ENCODE measurements around the gene PPP1R1B.
A peak's percentile ranks its signal among the peaks of the same experiment; 100 is the strongest.

The PPP1R1B gene

DNA sequence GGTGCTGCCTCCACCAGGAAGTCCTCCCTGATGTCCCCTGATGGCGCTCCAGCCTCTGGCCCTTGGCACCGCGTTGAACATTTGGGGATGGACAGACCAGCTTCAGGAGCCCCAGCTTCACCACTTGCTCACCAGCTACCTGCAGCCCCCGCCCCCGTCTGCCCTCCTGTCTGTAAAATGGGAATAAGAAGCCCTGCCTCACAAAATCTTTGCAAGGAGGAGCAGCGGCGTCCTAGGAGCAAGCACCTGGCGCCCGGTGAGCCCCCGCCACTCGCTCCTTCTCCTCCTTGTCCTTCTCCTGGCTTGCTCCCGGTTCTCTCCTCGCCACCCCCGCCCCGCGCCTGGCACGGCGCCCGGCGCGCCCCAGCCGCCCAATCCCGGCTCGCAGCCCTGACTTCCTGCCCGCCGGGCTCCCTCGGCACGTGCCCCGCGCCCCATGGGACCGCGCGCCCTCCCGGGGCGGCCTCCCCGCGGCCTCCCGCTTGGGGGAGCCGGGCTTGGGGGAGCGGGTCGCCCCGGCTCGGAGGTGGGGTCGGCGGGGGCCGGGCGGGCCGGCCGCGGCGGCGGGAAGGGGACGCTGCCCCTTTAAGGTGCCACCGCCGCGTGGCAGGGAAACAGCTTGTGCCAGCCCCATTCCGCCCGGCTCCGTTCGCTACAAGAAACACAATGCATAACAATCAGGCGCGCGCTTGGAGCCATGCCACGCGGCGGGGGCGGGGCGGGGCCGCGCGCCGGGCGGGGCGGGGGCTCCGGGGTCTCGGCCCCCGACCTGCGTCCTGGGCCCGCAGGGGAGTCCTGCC, 9.1 kb upstream of the PPP1R1B start:
- DNase-seq, result peak; percentile 43 to 60

DNA sequence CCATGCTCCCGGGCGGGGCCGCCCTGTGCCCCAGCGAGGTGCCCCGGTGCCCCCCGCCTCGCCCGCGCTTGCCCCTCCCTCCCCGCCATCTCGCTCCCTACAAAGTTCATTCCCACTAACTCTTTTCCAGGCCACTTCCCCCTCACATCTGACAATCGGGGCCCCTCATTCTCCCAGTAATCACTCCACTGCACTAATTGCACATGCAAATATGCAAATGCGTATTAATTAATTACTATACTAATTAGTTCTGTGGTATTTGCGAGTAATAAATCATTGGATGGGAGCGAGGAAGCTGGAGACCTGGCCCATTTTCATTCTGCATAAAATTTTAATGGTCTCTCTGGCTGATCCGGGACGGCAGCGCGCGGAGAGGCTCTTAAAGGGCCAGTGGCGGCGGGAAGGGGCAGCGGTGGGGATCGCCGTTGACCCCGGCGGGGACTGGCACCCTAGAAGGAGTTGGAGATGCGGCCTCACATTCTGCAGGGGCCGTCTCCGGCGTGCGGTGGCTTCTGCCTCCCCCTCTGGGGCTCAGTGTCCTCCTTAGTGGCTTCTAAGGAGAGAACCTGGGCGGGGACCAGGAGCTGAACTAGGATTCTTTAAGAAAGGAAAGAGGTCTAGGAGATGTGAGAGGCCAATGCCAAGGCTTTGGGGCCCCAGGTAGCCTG, 8.4 kb upstream of the PPP1R1B start:
- DNase-seq, result no peak

DNA sequence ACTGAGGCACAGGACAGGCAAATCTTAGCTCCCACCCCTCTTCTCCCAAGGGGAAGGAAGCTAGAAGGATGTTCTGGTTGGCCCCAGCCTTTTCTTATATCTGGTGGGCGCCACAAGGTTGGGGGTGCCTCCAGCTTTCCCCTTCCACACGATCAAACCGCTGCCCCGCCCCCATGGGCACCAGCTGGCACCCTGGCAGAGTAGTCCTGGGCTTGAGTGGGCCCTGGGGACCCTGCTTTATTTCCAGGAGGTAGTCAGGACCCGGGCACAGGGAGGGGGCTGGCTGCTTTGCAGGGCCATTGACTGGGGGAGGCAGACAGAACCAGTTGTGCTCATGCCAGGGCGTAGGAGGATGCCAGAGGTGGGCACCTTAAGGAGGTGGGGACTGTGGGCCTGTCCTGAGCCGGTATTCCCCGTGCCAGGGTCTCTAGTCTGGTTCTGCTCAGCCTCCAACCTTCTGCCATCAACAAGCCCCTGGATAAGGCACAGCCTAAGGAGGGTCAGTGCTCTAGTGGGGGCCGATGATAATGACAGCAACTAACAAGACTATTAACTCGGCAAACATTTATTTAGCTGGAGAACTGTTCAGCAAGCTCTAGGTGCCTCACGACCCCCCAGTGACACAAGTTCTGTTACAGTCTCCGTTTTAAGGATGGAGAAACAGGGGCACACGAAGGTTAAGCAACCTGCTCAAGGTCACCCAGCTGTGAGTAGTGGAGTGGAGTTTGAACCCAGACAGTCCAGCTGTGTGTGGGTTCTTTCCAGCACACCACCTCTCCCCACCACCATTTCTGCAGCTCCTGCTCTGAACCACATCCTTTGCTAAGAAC, 7.6 kb upstream of the PPP1R1B start:
- no peak for DNase-seq

DNA sequence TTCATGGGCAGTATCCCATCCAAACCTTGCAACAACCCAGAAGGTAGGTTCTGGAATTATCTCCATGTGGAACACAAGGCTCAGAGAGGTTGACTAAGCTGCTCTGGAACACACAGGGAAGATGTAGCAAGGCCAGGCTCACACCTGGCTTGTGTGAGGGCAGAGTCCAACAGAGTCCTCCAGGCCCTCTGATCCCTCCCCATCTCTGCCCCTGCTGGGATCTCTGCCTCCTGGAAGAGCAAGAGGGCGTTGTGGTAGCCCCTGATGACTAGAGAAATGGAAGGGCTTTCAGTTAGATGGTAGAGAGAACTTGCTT, 7.0 kb upstream of the PPP1R1B start:
- DNase-seq, result no peak

DNA sequence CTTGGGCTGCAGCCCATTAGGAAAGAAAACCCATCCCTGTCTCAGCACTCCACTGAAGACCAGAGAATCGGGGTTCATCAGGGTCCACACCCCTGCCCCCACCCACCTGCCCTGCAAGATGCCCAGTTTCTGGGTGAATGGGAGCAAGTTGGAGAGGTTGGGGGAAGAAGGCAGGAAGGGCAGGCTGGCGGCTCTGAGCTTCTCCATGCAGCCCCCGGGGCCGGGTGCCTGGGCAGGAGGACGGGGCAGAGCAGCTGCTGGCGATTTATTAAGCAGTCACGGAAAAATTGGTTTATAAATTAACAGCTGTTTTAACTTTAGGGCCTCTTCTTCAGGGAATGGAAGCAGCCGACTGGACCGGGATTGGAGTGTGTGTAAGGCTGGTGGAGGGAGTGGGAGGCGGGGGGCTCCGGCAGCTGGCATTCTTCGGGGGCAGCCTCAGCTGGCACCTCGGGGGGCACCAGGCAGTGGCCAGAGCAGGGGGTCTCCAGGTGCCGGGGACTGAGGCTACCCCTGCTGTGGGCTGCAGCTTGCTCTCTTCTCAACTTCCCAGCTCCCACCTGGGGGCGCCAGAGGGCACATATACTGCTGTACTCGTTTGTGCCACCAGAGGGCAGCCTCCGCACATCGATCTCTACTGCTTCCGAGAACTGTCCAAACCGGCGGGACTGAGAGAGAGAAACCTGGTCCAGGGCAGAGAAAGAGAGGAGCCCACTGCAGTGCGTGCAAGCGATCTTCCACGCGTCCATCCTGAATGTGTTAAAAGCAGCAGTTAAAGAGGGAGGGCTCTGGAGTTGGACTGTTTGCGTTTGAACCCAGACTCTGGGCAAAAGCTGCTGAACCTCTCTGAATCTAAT, 5.0 kb upstream of the PPP1R1B start:
- DNase-seq, result peak; percentile 80 to 81

DNA sequence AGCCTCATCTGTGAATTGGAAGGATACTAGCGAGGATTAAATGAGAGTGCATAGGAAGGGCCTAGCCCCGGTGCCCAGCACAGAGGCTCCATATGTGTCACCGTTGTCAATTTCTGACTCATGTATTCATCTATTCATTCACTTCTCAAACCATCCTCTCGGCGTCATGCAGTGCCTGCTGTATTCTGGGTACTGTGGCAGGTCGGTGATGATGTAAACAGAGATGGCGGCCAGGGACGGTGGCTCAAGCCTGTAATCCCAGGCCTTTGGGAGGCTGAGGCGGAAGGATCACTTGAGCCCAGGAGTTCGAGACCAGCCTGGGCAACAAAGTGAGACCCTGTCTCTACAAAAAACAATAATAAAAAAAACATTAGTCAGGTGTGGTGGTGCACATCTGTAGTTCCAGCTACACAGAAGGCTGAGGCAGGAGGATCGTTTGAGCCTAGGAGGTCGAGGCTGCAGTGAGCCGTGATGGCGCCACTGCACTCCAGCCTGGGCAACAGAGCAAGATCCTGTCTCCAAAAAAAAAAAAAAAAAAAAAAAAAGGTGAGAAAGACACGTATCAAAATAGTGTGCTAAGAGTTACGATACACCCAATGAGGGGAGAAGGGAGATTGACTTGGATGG, 4.3 kb upstream of the PPP1R1B start:
- peak in 1 of 2 experiments; percentile 19 for DNase-seq

DNA sequence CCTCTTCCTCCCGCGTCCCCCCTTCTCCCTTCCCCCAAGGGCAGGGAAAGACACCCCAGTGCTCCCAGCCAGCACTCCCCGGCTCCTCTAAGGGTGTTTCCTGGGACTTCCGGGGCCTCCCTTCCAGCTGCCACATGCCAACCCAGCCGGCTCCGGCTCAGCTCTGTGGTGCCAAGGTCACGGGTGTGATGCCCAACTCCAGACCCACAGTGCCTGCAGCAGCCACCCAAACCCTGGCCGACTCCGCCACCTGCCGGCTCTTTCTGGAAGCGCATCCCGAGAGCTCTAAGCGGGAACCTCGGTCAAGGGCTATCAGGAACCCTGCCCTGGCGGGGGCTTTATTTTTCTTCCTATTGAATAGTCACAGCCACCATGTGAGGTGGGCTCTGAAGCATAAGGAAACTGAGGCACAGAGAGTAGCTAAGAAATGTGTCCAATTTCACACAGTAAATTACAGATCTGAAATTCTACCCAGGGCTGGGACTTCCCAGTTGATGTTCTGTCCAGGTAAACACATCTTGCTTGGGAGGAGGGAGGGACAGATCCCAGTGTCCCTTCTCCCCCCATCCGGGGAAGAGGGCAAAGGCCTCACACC, 3.3 kb upstream of the PPP1R1B start:
- peak; percentile 76 to 87 for DNase-seq

GRCh38 chr17:39624313-39624712, 2.4 kb upstream of the PPP1R1B start:
- no peak for DNase-seq

DNA sequence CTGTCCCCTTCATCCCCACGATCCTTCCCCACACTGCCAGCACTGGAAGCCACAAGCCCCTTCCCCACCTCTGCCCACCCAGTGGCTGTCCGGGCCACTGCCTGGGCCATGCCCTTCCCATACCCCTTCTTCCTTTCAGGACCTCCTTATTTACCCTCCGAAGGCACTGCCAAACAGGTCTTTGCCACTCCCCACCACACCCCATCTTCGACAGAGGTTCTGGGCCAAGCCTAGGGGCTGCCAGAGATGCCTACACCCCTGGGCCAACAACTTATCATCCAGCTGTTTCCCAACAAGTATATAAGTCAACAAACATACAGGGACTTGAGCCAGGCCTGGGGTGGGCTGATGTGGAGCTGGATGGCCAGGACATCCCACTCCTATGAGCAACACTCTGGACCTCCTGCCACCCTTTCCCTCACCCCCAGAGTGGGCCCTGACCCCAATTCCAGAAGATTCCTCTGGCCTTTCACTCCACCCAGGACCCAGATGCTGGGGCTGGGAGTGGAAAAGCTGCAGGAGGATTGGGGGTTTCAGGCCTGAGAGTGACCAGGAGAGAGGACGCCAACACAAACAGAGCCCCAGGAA, 1.5 kb upstream of the PPP1R1B start:
- no peak for DNase-seq

DNA sequence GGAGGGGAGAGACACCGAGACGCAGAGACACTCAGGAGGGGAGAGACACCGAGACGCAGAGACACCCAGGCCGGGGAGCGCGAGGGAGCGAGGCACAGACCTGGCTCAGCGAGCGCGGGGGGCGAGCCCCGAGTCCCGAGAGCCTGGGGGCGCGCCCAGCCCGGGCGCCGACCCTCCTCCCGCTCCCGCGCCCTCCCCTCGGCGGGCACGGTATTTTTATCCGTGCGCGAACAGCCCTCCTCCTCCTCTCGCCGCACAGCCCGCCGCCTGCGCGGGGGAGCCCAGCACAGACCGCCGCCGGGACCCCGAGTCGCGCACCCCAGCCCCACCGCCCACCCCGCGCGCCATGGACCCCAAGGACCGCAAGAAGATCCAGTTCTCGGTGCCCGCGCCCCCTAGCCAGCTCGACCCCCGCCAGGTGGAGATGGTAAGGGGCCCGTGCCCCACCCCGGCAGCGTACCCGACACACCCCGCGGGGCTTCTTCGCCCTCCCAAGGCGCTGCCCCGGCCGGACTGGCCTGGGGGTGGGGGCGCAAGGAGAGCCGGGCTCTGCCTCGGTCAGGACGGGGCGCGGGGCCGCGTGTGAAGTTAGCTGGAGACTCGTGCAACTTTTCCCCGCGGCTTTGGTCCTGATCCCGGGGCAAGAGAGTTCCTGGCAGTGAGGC, 427 bp downstream of the PPP1R1B start:
- DNase-seq, result no peak

DNA sequence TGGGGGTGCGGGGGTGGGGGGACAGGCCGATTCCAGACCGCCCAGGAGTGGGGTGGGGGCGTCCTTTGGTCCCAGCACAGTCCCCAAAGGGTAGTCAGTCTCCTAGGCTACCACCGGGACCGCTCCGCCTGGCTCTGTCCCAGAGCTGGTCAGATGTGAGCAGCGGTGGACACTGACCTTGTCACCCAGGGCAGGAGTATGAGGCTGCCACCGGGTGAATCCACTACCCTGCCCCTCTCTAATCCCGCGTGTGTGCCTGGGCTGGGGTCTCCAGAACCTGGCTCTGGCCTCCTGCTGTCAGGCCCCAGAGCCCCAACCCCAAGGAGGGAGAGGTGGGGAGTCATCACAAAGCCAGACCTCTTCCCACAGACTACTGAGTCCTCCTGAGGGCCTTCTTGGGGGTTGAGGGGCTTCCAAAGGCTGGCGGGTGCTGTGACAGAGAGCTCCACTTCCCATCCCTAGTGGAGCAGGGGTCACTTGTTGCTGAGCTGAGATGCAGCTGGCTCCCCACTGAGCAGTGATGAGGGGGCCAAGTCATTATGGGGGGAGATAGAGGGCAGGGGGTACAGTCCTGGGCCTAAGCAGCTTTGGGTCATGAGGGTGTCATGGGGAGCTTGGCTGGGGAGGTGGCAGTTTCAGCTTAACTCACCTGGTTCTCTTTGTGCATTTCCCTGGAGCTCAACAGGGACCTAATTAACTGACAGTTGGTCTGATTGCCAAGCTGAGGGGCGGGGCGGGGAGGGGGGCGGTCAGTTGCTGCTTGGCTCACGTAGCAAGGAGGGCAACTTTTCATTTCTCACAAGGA, 1.2 kb downstream of the PPP1R1B start:
- DNase-seq, result no peak

DNA sequence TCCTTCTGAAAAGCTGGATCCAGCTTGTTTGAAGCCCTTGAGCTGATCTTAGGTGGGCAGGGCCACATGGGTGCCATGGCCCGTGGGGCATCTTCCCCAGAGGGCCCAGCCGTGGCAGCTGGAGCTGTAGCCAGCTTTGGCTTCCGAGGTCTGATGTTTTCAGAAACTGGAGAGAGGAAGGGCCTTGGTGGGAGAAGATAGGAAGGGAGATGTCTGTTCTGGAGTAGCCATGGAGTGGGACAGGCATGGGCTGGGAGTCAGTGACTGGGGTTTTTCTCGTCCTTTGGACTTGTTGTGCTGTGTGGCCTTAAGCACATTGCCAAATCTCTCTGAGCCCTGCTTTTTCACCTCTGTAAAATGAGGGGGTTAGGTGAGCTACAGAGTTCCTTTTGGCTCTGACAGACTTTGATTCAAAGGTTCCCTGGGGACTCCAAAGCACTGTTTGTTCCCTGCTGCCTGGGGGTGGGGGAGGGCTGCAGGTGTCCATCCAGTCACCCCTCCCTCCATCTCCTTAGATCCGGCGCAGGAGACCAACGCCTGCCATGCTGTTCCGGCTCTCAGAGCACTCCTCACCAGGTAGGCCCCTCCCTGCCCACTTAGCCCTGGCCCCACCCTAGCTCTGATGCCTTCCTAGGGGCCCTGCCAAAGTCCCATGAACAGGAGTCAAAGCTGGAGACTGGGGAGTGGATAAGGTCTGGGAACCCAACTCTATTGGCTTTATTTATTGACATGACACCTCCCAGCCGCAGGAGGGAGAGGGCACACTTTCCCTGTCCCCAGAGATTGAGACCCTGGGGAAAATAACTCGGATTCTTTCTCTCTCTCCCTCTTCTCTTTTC, 2.1 kb downstream of the PPP1R1B start:
- DNase-seq, result no peak

DNA sequence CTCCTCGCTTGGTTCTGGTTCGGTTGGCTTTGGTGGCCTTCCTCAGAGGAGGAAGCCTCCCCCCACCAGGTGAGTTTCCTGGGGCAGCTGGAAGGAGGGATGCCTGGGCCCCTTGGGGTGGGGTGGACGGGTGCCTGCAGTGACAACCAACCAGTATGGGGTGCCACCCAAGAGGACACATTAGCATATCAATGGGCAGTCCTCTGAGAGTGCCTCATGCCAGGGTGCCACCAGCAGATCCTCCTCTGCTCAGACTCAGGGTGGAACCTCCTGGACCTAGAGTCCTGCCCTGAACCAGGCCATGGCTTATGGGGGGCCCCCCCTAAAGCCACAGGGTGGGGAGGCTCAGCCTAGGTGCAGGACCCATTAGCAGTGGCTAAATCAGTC, 2.7 kb downstream of the PPP1R1B start:
- DNase-seq, result no peak

- DNase-seq, result no peak
Measured at GRCh38 chr17:39629898-39630297, 3.1 kb downstream of the PPP1R1B start.

DNA sequence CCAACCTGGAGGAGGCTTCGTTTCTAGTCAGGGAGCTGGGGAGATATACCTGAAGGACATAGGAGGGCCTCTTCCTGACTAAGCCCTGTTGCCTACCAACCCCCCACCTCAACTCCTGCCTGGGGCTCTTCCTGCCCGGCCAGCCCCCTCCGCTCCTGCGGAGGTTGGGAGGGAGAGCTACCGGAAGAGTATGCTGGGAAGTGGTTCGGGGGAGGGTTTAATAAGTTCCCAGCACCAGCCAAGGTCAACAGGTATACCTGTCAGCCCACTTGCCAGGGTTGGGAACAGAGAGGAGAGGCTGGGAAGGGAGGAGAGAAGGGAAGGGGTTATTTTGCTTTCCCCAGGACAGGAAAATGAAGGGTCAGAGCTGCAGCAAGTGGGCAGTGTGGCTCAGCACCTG, 4.7 kb downstream of the PPP1R1B start:
- DNase-seq, result no peak

DNA sequence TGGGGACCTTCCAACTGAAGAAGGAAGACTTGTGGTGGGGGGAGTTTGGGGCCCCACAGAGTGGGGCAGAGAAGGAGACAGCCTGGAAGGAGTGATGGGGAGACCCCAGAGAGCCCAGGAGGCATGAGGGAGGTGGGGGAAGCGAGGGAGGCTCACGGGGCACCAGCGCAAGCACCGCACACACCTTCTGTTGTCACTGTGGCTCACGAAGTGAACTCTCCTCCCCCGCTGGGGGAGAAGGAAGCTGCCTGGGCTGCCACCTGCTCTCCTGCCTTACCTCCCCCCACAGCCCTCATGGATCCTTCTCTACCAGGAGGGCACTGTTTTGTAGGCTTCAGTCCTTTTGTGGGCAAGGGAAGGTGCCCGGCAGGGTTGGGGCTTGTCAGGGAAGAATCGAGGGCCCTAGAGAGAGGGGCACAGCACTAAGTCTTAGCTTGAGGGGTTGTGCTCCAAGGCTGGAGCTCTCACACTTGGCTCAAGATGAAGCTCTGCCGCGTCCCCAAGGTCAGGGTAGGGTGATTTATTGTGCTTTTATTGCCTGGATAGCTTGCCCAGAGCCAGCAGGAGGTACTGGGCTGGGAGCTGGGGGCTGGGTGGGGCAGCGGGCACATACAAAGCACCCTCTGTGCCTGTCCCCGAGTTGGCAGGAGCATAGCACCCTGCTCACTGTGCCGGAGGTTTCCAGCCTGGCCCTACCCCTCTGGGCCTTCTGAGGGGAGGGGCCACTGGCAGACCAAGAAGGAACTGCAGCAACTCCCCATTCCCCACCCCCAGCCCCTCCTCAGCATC, 5.6 kb downstream of the PPP1R1B start:
- DNase-seq, result no peak

- DNase-seq, result no peak
Measured at GRCh38 chr17:39633570-39634183, 6.9 kb downstream of the PPP1R1B start.

GRCh38 chr17:39634384-39634871, 7.7 kb downstream of the PPP1R1B start:
- DNase-seq, result no peak
